ENCODE measurements around the gene KIF7. TPM values are rescaled to one million over a fixed set of nuclear protein-coding genes. Genes with fewer than 3 reads are reported as not detected.

KIF7 gene
- total RNA-seq (ENCODE audit: low replicate concordance), result 4.3 and 15.7 TPM in 2 replicates

- Histone ChIP-seq H3F3A (ENCODE audit: low read depth) (peaks cover 13% of the 10 kb centered on the region), H3K4me1 (peaks cover 3% of the 10 kb centered on the region), H3K9me3 (ENCODE audit: low read depth) (no peaks in the 10 kb centered on the region), H3K36me3 (no peaks in the 10 kb centered on the region), H4K20me1 (ENCODE audit: low read depth) (peaks cover 3% of the 10 kb centered on the region), H3K27ac (no peak within 1 kb of the TSS), H2AFZ (replicated peaks) (peak within 1 kb of the TSS; percentile 98), H3K79me2 (ENCODE audit: low read depth) (peaks cover 19% of the 10 kb centered on the region), H3K9ac (peak within 1 kb of the TSS; percentile 79), H3K4me2 (peak within 1 kb of the TSS; percentile 97), H3K4me3 (peak within 1 kb of the TSS; percentile 99), H3K27me3 (peaks cover 13% of the 10 kb centered on the region)
- H3K4me1 Mint-ChIP-seq, result peaks cover 17% of the 10 kb centered on the region
- TF ChIP-seq CTCF (IDR thresholded peaks at IDR 0.05), result no peak
- TF ChIP-seq EZH2 (IDR thresholded peaks at IDR 0.05), result peak; percentile 55
- peak; percentile 36 for TF ChIP-seq EZH2phosphoT487 (IDR thresholded peaks at IDR 0.05)
- peak within 1 kb of the TSS; percentile 14 for H3K27ac Mint-ChIP-seq
- H3K36me3 Mint-ChIP-seq, result peaks cover 8% of the 10 kb centered on the region
- peaks cover 11% of the 10 kb centered on the region for H3K27me3 Mint-ChIP-seq (ENCODE audit: insufficient read depth, low read depth)
- peak within 1 kb of the TSS; percentile 94 for H3K4me3 Mint-ChIP-seq
- H3K9me3 Mint-ChIP-seq, result no peaks in the 10 kb centered on the region
- peak; percentile 91 for DNase-seq (ENCODE audit: low spot score)
These were observed at the start of gene KIF7 for GRCh38 chr15:89654847-89655805. KIF7 (minus strand) TSS chr15:89655467; CDS start chr15:89652930, 2,537 bp downstream.

- Mint-ChIP-seq H3K4me3 (no peak overlapping the region), H3K4me1 (no peaks in the 10 kb centered on the region), H3K27ac (no peak overlapping the region), H3K27me3 (ENCODE audit: insufficient read depth, low read depth) (peaks cover 9% of the 10 kb centered on the region), H3K36me3 (no peaks in the 10 kb centered on the region), H3K9me3 (no peaks in the 10 kb centered on the region)
- no peaks in the 10 kb centered on the region for H3K9me3 ChIP-seq (ENCODE audit: low read depth)
- H3K9ac ChIP-seq, result no peak overlapping the region
- no peak overlapping the region for H2AFZ ChIP-seq (replicated peaks)
- H3K36me3 ChIP-seq, result no peaks in the 10 kb centered on the region
- no peaks in the 10 kb centered on the region for H3K4me1 ChIP-seq
- no peak for DNase-seq (ENCODE audit: low spot score)
- TF ChIP-seq EZH2phosphoT487 (IDR thresholded peaks at IDR 0.05) (no peak), EZH2 (IDR thresholded peaks at IDR 0.05) (no peak), CTCF (IDR thresholded peaks at IDR 0.05) (no peak)
- no peak overlapping the region for H3K4me2 ChIP-seq
- H3K27me3 ChIP-seq, result peaks cover 46% of the 10 kb centered on the region
- H4K20me1 ChIP-seq (ENCODE audit: low read depth), result no peaks in the 10 kb centered on the region
- no peak overlapping the region for H3K27ac ChIP-seq
- H3K4me3 ChIP-seq, result no peak overlapping the region
- no peaks in the 10 kb centered on the region for H3F3A ChIP-seq (ENCODE audit: low read depth)
- H3K79me2 ChIP-seq (ENCODE audit: low read depth), result no peaks in the 10 kb centered on the region
These were observed 49.1 kb upstream of the KIF7 start for GRCh38 chr15:89704411-89704810.

GRCh38 chr15:89695198-89695597 lies 39.9 kb upstream of the KIF7 start:
- H3K9me3 Mint-ChIP-seq, result peaks cover 3% of the 10 kb centered on the region
- Histone ChIP-seq H3K27me3 (peaks cover 89% of the 10 kb centered on the region), H2AFZ (replicated peaks) (no peak overlapping the region), H3K9ac (no peak overlapping the region), H3K4me1 (no peaks in the 10 kb centered on the region), H3F3A (ENCODE audit: low read depth) (no peaks in the 10 kb centered on the region), H3K36me3 (no peaks in the 10 kb centered on the region), H4K20me1 (ENCODE audit: low read depth) (no peaks in the 10 kb centered on the region), H3K27ac (no peak overlapping the region), H3K4me2 (no peak overlapping the region), H3K9me3 (ENCODE audit: low read depth) (no peaks in the 10 kb centered on the region), H3K79me2 (ENCODE audit: low read depth) (no peaks in the 10 kb centered on the region), H3K4me3 (no peak overlapping the region)
- peaks cover 2% of the 10 kb centered on the region for H3K36me3 Mint-ChIP-seq
- H3K4me1 Mint-ChIP-seq, result peaks cover 4% of the 10 kb centered on the region
- DNase-seq (ENCODE audit: low spot score), result no peak
- no peak overlapping the region for H3K4me3 Mint-ChIP-seq
- no peak for TF ChIP-seq EZH2phosphoT487 (IDR thresholded peaks at IDR 0.05)
- no peak for TF ChIP-seq EZH2 (IDR thresholded peaks at IDR 0.05)
- no peak overlapping the region for H3K27ac Mint-ChIP-seq
- peaks cover 7% of the 10 kb centered on the region for H3K27me3 Mint-ChIP-seq (ENCODE audit: insufficient read depth, low read depth)

GRCh38 chr15:89693696-89694095 lies 38.4 kb upstream of the KIF7 start:
- Histone ChIP-seq H3K4me2 (no peak overlapping the region), H3K27me3 (peaks cover 88% of the 10 kb centered on the region), H3K36me3 (no peaks in the 10 kb centered on the region), H3K9me3 (ENCODE audit: low read depth) (no peaks in the 10 kb centered on the region), H3K4me3 (no peak overlapping the region), H3K9ac (no peak overlapping the region), H3F3A (ENCODE audit: low read depth) (no peaks in the 10 kb centered on the region), H3K79me2 (ENCODE audit: low read depth) (no peaks in the 10 kb centered on the region), H2AFZ (replicated peaks) (no peak overlapping the region), H3K27ac (no peak overlapping the region), H4K20me1 (ENCODE audit: low read depth) (no peaks in the 10 kb centered on the region), H3K4me1 (no peaks in the 10 kb centered on the region)
- H3K4me3 Mint-ChIP-seq, result no peak overlapping the region
- H3K9me3 Mint-ChIP-seq, result peaks cover 3% of the 10 kb centered on the region
- no peak for TF ChIP-seq EZH2 (IDR thresholded peaks at IDR 0.05)
- no peak for TF ChIP-seq EZH2phosphoT487 (IDR thresholded peaks at IDR 0.05)
- TF ChIP-seq CTCF (IDR thresholded peaks at IDR 0.05), result no peak
- H3K27me3 Mint-ChIP-seq (ENCODE audit: insufficient read depth, low read depth), result peaks cover 7% of the 10 kb centered on the region
- H3K4me1 Mint-ChIP-seq, result peaks cover 7% of the 10 kb centered on the region
- no peak overlapping the region for H3K27ac Mint-ChIP-seq
- peaks cover 2% of the 10 kb centered on the region for H3K36me3 Mint-ChIP-seq
- DNase-seq (ENCODE audit: low spot score), result no peak
